Activated T-helper 2 cell treated with anti-CD3 and anti-CD28 coated beads, Interferon-gamma antibody, Interleukin-2, Interleukin-4, amounts not matched to agents 10 μg/mL and 5 μg/mL and 100 μg/mL, durations not matched to agents 14 hours and 24 hours and 36 hours (primary cell): ENCODE measurements around the gene SLAIN2. TPM values are rescaled to one million over a fixed set of nuclear protein-coding genes. Genes with fewer than 3 reads are reported as not detected.
A peak's percentile ranks its signal among the peaks of the same experiment; 100 is the strongest.

Source experiments
- DNase-seq: peaks from one replicate; pipeline ENCODE4 v3.0.0; 2021; ENCODE audit warnings: low spot score
- H3K27ac Mint-ChIP-seq: one replicate; pipeline ENCODE4 v1.8.0; 2021; ENCODE audit warnings: mixed read lengths
- H3K27me3 Mint-ChIP-seq: one replicate; pipeline ENCODE4 v1.8.0; 2021; ENCODE audit warnings: low read depth, mixed read lengths
- H3K36me3 Mint-ChIP-seq: one replicate; pipeline ENCODE4 v1.8.0; 2021; ENCODE audit warnings: low read depth, mixed read lengths
- H3K4me1 Mint-ChIP-seq: one replicate; pipeline ENCODE4 v1.8.0; 2021; ENCODE audit warnings: low read depth, mixed read lengths
- H3K4me3 Mint-ChIP-seq: one replicate; pipeline ENCODE4 v1.8.0; 2021; ENCODE audit warnings: low read depth, mild to moderate bottlenecking, moderate library complexity, mixed read lengths
- H3K9me3 Mint-ChIP-seq: one replicate; pipeline ENCODE4 v1.8.0; 2021; ENCODE audit warnings: mixed read lengths
- intact Hi-C: fragments of 100-400 bp; cut with micrococcal nuclease; formaldehyde crosslinking; loops from one replicate; pipeline ENCODE4 v1.15.1; 2023
- total RNA-seq: library from RNA; stranded (reverse); gene quantifications from 2 replicates; pipeline ENCODE4 v1.2.3, GENCODE V29; 2022

The SLAIN2 gene
- total RNA-seq, 1 donor from 2014 or later = 67.1 TPM

GRCh38 chr4:48337731-48338130, 3.6 kb upstream of the SLAIN2 start:
- Mint-ChIP-seq H3K4me3 (no peak overlapping the region), H3K36me3 (no peaks in the 10 kb centered on the region), H3K27me3 (peaks cover 3% of the 10 kb centered on the region), H3K9me3 (no peaks in the 10 kb centered on the region), H3K4me1 (peaks cover 35% of the 10 kb centered on the region), H3K27ac (no peak overlapping the region)
- intact Hi-C loops = no loop called here
- DNase-seq = no peak

GRCh38 chr4:48339642-48340041, 1.7 kb upstream of the SLAIN2 start:
- no peaks in the 10 kb centered on the region for H3K27me3 Mint-ChIP-seq
- intact Hi-C loops = loop anchor here (2.0 to 10.0 kb wide), 5 partner anchors 65 to 505 kb away; partner anchors contain the start of genes CORIN, NFXL1 and OCIAD1
- peaks cover 50% of the 10 kb centered on the region for H3K4me1 Mint-ChIP-seq
- no peaks in the 10 kb centered on the region for H3K9me3 Mint-ChIP-seq
- peaks cover 4% of the 10 kb centered on the region for H3K36me3 Mint-ChIP-seq
- DNase-seq = no peak
- no peak overlapping the region for H3K4me3 Mint-ChIP-seq
- no peak overlapping the region for H3K27ac Mint-ChIP-seq

GRCh38 chr4:48340276-48340964, 909 bp upstream of the SLAIN2 start:
- Mint-ChIP-seq H3K27ac (peak overlapping the region; percentile 97), H3K36me3 (peaks cover 4% of the 10 kb centered on the region), H3K4me1 (peaks cover 57% of the 10 kb centered on the region), H3K4me3 (peak overlapping the region; percentile 87), H3K9me3 (no peaks in the 10 kb centered on the region), H3K27me3 (no peaks in the 10 kb centered on the region)
- intact Hi-C loops = loop anchor here (2.0 to 10.0 kb wide), 5 partner anchors 64 to 506 kb away; partner anchors contain the start of genes CORIN, NFXL1 and OCIAD1
- DNase-seq = no peak

GRCh38 chr4:48341776-48342605, 662 bp downstream of the SLAIN2 start:
- peak; percentile 35 for DNase-seq
- H3K27me3 Mint-ChIP-seq = no peaks in the 10 kb centered on the region
- intact Hi-C loops = loop anchor here (1.0 to 10.0 kb wide), 8 partner anchors 26 to 507 kb away; partner anchors contain the start of genes CORIN, FRYL, NFXL1 and OCIAD1
- H3K4me3 Mint-ChIP-seq = peak overlapping the region; percentile 98
- peak overlapping the region; percentile 97 for H3K27ac Mint-ChIP-seq
- peaks cover 68% of the 10 kb centered on the region for H3K4me1 Mint-ChIP-seq
- no peaks in the 10 kb centered on the region for H3K9me3 Mint-ChIP-seq
- H3K36me3 Mint-ChIP-seq = peaks cover 4% of the 10 kb centered on the region

GRCh38 chr4:48342606-48342880, 1.2 kb downstream of the SLAIN2 start:
- no peak for DNase-seq
- Mint-ChIP-seq H3K9me3 (no peaks in the 10 kb centered on the region), H3K4me1 (peaks cover 63% of the 10 kb centered on the region), H3K27me3 (no peaks in the 10 kb centered on the region), H3K27ac (peak overlapping the region; percentile 91), H3K4me3 (peak overlapping the region; percentile 98), H3K36me3 (peaks cover 4% of the 10 kb centered on the region)
- intact Hi-C loops = loop anchor here (10.0 kb wide), 1 partner anchor 508 kb away; the partner anchor contains the start of gene CORIN

GRCh38 chr4:48343035-48343434, 1.7 kb downstream of the SLAIN2 start:
- Mint-ChIP-seq H3K9me3 (no peaks in the 10 kb centered on the region), H3K4me1 (peaks cover 62% of the 10 kb centered on the region), H3K36me3 (peaks cover 9% of the 10 kb centered on the region), H3K4me3 (peak overlapping the region; percentile 98), H3K27ac (no peak overlapping the region), H3K27me3 (no peaks in the 10 kb centered on the region)
- DNase-seq = no peak
- intact Hi-C loops = loop anchor here (10.0 kb wide), 1 partner anchor 508 kb away; the partner anchor contains the start of gene CORIN

GRCh38 chr4:48343551-48343950, 2.2 kb downstream of the SLAIN2 start:
- intact Hi-C loops = loop anchor here (10.0 kb wide), 1 partner anchor 509 kb away; the partner anchor contains the start of gene CORIN
- H3K27ac Mint-ChIP-seq = no peak overlapping the region
- no peak for DNase-seq
- peak overlapping the region; percentile 98 for H3K4me3 Mint-ChIP-seq
- H3K4me1 Mint-ChIP-seq = peaks cover 57% of the 10 kb centered on the region
- no peaks in the 10 kb centered on the region for H3K9me3 Mint-ChIP-seq
- H3K27me3 Mint-ChIP-seq = no peaks in the 10 kb centered on the region
- peaks cover 9% of the 10 kb centered on the region for H3K36me3 Mint-ChIP-seq

- Mint-ChIP-seq H3K4me3 (no peak overlapping the region), H3K27ac (no peak overlapping the region), H3K27me3 (no peaks in the 10 kb centered on the region), H3K36me3 (peaks cover 9% of the 10 kb centered on the region), H3K4me1 (peaks cover 49% of the 10 kb centered on the region), H3K9me3 (no peaks in the 10 kb centered on the region)
- no peak for DNase-seq
- intact Hi-C loops = loop anchor here (10.0 kb wide), 1 partner anchor 511 kb away; the partner anchor contains the start of gene CORIN
Observed at GRCh38 chr4:48345542-48345941, 4.2 kb downstream of the SLAIN2 start.

GRCh38 chr4:48346594-48346993, 5.3 kb downstream of the SLAIN2 start:
- no peaks in the 10 kb centered on the region for H3K27me3 Mint-ChIP-seq
- H3K27ac Mint-ChIP-seq = no peak overlapping the region
- no peak for DNase-seq
- peaks cover 13% of the 10 kb centered on the region for H3K36me3 Mint-ChIP-seq
- peaks cover 59% of the 10 kb centered on the region for H3K4me1 Mint-ChIP-seq
- intact Hi-C loops = loop anchor here (10.0 kb wide), 1 partner anchor 512 kb away; the partner anchor contains the start of gene CORIN
- H3K9me3 Mint-ChIP-seq = no peaks in the 10 kb centered on the region
- H3K4me3 Mint-ChIP-seq = no peak overlapping the region

GRCh38 chr4:48347282-48347921, 6.1 kb downstream of the SLAIN2 start:
- Mint-ChIP-seq H3K4me1 (peaks cover 60% of the 10 kb centered on the region), H3K9me3 (no peaks in the 10 kb centered on the region), H3K36me3 (peaks cover 20% of the 10 kb centered on the region), H3K4me3 (no peak overlapping the region), H3K27me3 (no peaks in the 10 kb centered on the region), H3K27ac (no peak overlapping the region)
- intact Hi-C loops = loop anchor here (10.0 kb wide), 1 partner anchor 513 kb away; the partner anchor contains the start of gene CORIN
- no peak for DNase-seq

GRCh38 chr4:48350871-48351270, 9.5 kb downstream of the SLAIN2 start:
- Mint-ChIP-seq H3K4me3 (no peak overlapping the region), H3K36me3 (peaks cover 20% of the 10 kb centered on the region), H3K27me3 (no peaks in the 10 kb centered on the region), H3K27ac (no peak overlapping the region), H3K9me3 (no peaks in the 10 kb centered on the region), H3K4me1 (peaks cover 43% of the 10 kb centered on the region)
- DNase-seq = no peak
- intact Hi-C loops = no loop called here

- Mint-ChIP-seq H3K27me3 (no peaks in the 10 kb centered on the region), H3K9me3 (no peaks in the 10 kb centered on the region), H3K4me3 (no peak overlapping the region), H3K27ac (no peak overlapping the region), H3K4me1 (peaks cover 31% of the 10 kb centered on the region), H3K36me3 (peaks cover 18% of the 10 kb centered on the region)
- no peak for DNase-seq
- intact Hi-C loops = no loop called here
Observed at GRCh38 chr4:48352793-48353192, 11.5 kb downstream of the SLAIN2 start.
